Hematopoietic multipotent progenitor cell treated with erythropoietin and hydrocortisone succinate and interleukin-3 and kit ligand, for 17 days (in vitro differentiated cells): ENCODE data around the gene PGLYRP3.

Source experiments
- DNase-seq: peaks from one replicate; pipeline ENCODE4 v3.0.0-alpha.2; 2015; ENCODE audit warnings: low spot score

PGLYRP3 gene

DNA sequence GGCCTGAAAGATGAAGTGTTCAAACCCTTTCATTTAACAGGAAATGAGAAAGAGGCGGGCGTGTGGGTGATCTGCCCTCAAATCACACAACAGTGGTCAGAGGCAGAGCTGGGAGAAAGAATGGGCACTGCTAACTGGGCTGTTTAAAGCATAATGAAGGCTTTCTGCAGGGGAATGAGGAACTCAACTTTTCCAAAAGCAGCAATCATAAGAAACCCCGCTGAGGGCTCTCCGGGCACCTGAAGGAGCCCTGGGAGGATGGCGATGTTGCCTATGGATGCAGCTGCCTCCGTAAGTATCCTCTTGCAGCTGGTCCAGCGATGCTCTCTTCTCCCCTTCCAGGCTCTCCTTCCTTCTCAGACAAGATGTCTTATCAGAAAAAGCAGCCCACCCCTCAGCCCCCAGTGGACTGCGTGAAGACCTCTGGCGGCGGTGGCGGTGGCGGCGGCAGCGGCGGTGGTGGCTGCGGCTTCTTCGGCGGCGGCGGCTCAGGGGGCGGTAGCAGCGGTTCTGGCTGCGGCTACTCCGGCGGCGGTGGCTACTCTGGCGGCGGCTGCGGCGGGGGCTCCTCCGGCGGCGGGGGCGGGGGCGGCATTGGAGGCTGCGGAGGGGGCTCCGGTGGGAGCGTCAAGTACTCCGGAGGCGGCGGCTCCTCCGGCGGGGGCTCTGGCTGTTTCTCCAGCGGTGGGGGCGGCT lies 52.0 kb downstream of the PGLYRP3 start:
- DNase-seq, result no peak

DNA sequence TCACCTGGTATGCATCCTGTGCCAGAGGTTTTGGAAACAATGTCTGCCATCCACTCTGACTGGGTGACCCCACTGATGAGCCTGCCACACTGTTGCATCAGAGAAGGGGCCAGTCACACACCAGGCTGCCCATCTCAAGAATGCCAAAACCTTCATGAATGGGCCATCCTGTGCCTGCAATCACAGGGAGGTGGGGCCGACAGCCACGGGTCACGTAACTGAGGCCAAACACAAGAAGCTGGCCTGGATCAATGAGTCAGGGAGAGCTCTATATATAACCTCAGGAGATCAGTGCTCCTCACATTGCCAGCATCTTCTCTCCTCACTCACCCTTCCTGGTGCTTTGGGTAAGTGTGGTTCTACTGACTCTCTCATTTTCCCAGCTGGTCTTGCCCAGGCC lies 53.4 kb downstream of the PGLYRP3 start, which contains the start of gene LORICRIN:
Gene LORICRIN (plus strand): TSS at position 301 of the 400 bp plus-strand sequence. CDS start 1,263 bp downstream, outside the sequence.
- DNase-seq, result no peak

DNA sequence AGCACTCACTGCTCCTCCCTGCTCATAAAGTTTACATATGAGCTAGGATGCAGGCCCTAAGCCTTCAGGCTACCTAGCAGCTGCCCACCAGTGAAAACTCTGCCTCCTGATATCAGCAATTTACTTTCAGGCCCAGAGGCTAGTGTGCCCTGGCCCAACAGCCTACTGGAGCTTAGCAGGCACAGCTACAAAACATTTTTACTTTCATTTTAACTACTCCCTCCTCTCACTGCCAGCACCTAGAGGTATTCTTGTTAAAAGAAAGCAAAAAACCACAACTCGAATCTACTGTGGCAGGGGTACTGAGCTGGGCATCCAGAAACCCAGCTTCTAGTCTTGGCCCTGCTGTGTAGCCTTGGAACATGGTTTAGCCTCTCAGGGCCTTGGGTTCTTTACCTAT lies 59.1 kb downstream of the PGLYRP3 start:
- DNase-seq, result no peak

DNA sequence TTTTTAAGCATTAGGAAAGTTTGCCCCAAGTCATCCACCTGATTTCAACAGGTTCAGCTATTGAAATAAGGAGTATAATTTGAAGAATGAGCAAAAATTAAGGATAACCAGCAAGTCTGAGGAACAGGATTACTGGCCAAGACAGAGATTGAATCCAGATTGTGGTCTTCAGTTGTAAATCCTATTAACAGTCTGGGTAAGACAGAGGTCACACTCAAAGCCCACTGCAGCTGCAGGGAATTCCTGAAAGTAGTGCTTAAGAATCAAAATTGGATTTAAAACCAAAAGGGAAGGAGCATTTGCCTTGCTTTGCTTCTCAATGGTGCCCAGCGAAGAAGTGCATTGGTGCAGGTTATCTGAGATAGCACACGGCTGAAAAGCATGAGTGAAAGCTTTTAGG lies 59.7 kb downstream of the PGLYRP3 start:
- DNase-seq, result no peak

DNA sequence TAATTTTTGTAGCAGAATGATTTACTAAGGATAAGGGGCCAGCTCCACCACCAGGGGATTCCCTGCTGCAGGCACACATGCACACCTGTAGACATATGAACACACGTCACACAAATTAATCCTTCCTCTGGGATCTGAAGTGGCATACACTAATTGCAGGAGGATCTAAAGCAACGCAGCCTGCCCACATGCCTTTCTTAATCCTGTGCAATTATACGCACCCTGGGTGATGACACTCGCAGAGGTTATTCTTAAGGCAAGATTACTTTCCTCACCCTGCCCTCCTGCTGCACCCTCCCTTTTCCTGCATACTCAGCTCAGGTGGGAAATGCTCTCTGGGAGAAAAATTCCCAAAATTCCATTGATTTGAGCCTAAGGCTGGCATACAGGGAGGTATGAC lies 60.8 kb downstream of the PGLYRP3 start:
- DNase-seq, result no peak

DNA sequence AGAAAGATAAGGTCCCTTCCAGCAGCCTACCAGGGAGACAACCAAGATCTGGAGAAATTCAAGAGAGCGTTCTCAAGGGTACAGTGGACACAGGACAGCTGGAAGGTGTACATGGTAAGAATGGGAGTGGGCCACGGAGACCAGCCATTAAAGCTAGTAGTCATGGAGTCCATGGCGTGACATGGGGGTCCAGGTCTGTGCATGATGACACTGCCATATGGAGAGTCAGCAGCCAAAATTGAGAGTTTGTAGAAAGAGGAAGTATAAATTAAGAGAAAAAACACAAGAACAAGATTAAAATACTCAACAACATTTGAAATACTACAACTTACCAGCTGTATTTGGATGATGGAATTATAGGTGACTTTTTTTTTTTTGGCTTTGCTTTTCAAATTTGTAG lies 61.2 kb downstream of the PGLYRP3 start:
- no peak for DNase-seq

DNA sequence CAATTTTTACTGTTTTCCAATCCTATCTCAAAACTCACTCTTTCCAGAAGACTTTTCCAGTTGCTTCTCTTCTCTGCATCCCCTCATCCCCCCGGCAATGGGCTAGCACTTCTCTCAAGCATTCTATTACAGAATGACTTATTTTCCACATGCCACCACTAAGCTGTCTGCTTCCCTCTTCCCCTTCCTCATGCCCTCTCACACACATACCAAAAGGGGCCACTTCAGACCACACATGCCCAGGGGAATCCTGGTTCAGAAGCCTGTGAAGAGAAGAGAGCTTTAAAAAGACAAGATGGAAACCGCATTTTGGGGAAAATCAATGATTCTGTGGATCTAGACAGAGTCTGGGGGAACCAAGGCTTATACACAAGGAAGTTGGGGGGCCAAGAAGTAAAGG lies 61.7 kb downstream of the PGLYRP3 start:
- no peak for DNase-seq

DNA sequence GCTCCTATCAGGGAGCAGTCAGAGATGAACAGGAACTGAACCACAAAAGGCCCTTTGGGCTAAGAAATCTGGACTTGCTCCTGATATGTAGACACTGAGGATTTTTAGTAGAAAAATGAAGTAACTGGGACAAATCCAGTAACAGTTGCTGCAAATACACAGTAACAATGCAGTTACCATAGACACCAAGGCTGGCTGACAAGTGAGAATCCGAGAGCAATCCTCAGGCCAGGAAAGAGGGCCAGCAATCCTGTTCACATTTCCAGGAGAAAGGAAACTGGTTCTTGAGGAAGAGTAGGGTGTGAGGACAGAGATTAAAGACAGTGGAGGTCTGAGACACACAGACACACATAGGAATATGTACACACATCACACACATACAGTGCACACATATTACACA lies 62.6 kb downstream of the PGLYRP3 start:
- no peak for DNase-seq

DNA sequence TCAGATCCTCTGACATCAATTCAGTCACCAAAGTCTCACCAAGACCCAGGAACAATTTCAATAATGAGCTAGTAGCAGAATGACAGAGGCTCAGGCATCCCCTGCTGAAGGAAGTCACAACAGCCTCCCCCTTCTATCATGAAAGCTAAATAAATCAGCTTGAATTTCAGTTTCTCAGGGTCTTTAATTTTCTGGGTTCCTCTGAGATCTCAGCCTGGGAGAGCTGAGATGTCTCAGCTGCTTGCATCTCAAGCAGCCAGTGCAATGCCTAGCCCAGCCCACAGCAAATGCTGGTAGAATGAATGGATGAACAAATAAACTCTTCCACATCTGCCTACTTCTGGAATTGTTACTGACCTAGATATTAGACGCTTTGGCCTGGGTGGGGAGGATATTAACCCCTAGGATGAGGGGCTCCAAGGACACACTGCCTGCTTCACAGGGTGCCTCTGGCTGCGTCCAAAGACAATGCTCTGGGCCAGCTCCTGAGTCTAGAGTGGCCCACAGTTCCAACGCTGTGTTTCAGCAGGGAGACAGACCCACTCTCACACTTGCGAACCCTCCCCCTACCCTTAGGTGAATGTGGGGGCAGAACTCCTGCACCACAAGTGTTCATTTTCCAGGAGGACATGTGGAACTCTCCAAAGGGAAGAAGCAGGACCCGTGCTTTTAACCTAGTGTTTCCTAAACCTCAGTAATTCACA lies 64.4 kb downstream of the PGLYRP3 start:
- no peak for DNase-seq
